HG03558 (cell line): ENCODE data around the gene PLXND1.
"Not testable (repeated sequence)": the region's sequence is repeated elsewhere in the genome, so short reads cannot be mapped to it uniquely, and the experiment has no call there.

ENCODE experiments used
- ATAC-seq: cut with Tn5 transposase; IDR thresholded peaks from one replicate; pipeline ENCODE4 v1.9.1; 2021; ENCODE audit warnings: moderate number of reproducible peaks; ENCODE audit not compliant: unreplicated experiment; ENCODE audit errors: extremely low read depth

PLXND1 gene

DNA sequence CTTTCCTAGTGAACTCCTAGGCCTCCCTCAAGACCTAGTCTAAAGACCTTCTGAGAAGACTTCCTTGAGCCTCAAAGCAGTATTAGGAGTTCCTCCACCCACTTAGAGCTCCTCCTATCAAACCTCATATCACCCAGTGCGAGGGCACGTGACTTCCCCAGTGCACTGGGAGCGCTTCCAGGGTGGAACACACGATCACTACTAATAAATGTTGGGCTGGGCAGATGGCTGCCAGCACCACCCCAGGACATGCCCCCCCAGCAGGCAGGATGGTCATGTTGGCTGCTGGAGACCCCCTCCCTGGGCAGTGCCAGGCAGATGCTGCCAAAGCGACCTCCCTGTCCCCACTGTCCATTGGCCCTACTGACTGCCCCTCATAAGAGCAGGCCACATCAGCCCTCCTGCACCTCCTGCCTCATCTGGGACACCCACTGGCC lies 8.5 kb upstream of the PLXND1 start:
- ATAC-seq: no peak

DNA sequence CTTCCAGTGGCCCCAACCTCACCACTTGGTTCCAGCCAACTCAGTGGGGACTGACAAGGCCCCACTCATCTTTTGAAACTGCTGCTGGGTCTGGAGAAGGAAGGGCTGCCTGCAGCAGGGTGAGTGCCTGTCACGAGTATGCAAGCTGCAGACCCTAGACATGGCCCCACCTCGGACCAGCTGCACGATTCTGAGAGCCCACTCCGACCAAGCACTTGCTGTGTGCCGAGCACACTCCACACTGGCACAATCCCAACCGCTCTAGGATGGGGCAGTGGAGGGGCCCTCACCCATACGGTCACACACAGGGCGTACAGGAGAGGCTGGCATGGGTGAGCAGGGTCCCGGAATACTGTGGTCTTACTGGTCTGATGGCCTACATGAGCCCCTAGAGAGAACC lies 8.0 kb upstream of the PLXND1 start:
- no peak for ATAC-seq

DNA sequence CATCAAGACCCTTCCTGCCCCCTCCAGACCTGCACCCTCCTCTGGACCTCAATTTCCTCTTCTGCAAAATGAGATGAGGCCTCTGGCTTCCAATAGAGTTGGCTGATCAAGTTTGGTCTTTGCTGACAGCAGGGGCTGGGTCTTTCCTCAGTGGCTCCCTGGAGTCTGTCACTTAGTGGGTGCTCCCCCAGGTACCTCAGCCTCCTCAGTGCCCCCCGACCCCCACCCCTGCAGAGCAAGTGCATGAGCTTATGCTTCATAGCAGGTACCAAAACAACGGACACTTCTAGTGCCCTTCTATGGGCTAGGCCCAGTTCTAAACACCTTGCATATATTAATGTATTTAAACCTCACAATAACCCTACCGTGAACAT lies 6.9 kb upstream of the PLXND1 start:
- ATAC-seq: no peak

DNA sequence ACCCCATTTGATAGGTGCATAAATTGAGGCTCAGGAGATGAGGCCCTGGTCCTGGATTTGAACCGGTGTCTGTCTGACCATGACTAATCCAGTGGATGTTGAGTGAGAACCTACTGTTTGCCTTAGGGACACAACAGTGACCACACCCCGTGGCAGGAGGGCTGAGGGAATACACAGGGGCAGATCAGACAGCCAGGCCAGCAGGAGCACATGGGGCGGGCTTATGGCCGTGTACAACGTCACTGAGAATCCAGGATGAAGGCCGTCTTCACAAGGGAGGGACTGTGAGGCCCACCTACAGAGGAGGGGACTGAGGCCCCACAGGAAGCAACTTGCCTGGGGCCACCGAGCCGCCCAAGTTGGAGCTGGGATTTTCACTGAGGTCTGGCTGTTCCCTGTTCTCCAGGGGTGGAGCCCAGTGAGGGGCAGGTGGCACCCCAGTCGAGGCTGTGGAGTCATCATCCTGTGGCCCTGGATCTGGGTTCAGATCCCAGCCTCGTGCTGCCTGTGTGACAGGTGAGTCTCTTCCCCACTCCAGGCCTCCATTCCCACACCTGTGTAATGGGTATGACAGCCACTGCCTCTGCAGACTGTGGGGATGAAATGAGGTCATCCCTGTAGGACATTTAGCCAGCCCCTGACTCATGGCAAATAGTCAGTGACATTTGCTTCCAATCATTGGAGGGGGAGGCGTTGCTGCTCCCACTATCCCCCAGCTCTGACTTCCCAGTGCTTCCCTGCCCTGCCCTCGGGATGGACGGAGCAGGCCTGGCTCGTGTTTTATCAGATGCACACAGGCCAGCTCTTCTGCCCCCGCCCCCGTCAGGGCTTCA lies 6.3 kb upstream of the PLXND1 start:
- no peak for ATAC-seq

DNA sequence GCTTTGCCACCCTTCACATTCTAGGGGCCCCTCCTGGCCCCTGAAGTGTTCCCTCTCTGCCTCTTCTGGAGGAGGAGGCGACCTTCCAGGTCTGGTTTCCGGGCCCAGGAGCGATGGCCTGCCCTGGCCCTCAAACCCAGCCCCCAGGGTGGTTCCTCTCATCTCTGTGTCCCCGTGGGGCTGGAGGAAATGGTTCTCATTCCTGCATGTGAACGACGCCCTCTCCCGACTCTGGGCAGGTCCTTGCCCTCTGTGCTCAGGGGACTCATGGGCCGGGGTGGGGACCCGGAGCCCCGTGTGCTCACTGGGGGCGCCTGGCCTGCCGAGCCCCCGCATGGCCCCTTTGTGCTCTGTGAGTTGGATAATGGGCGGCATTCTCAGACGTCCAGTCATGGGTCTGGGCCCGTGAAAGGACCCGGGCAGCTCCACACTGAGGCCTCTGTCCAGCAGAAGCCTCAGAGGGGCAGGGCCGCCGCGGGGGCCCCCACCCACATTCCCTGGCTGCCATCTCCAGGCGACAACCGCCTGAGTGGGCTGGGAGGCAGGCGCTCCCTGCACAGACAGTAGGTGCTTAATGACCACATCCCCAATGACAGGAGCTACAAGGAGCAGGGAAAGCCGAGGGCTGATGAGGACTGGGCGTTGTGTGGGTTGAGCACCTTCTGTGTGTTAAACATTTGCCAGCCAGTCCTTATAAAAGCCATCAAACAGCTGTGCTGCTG lies 5.5 kb upstream of the PLXND1 start:
- no peak for ATAC-seq

DNA sequence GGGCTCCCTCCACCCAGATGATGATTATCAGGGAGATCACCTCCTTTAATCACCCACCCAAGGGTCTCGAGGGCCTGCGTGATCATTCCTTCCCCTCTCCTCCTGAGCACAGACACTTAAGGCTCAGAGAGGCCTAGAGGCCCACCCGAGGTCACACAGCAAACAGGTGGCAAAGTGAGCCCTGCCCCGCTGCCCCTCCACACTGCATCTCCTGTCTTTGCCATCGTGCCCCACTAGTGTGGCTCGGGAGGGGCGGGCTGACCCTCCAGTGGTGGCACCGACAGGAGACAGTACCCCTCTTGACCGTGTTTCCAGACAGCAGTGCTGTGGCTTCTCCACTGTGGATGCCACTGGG lies 4.9 kb upstream of the PLXND1 start:
- no peak for ATAC-seq

DNA sequence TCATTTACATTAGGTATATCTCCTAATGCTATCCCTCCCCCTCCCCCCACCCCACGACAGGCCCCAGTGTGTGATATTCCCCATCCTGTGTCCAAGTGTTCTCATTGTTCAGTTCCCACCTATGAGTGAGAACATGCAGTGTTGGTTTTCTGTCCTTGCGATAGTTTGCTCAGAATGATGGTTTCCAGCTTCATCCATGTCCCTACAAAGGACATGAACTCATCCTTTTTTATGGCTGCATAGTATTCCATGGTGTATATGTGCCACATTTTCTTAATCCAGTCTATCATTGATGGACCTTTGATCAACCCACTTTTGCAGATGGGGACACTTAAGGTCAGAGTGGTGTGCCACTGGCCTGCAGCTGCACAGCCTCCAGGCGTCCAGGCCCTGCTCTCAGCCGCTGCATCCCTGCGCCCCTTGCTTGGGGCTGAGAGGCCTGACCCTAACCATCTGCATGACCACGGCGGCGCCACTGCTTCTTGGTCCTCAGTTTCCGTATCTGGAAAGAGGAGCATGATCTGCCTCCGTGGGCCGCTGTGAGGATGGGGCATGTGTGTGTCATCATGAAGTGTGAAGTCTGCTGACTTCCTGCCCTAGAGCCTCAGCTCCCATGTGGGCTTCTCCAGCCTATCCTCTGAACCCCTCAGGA lies 4.4 kb upstream of the PLXND1 start:
- ATAC-seq: not testable (repeated sequence)

DNA sequence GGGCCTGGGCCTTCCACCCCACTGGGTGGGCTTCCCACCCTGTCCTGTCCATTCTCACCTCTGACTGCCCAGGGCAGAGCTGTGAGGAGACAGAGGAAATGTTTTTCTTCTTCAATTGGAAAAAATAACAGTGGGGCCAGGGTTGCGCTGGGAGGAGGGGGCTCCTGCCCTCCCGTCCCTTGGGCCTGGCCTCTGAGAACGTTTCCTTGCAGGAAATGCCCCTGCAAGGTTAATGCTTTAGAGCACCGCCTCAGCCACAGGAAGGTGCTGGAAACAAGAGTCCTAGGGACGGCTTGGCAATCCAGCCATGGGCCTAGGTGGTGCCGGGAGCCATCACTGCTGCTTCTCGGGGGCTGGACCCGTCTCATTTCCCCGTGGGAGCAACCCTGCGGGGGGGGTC lies 3.8 kb upstream of the PLXND1 start:
- ATAC-seq: no peak

DNA sequence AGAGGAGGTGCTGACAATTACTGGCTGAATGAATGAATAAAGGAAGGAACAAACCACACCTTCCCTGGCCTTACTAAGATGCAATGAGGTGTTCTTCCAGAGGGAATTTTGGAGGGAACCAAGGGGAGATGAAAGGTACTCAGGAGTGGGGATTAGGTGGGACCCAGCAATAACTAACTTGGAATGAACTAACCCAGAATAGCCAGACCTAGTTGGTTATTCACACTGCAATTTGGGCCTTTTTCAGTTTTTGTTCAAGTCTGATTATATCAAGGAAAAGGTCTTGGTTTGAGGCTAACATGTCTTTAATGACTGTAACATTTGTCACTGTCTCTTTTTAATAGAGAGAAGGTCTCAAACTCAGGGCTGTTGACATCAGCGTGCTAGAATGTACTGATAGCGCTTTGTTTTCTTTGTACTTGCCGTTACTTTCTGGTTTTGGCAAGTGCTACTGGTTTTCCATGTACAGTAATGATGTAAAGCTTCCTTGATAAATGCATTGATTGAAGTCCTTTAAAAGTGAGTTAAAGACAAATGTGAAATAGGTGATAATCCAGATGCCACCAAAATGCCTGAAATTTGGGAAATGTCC lies 3.2 kb upstream of the PLXND1 start:
- ATAC-seq: no peak

DNA sequence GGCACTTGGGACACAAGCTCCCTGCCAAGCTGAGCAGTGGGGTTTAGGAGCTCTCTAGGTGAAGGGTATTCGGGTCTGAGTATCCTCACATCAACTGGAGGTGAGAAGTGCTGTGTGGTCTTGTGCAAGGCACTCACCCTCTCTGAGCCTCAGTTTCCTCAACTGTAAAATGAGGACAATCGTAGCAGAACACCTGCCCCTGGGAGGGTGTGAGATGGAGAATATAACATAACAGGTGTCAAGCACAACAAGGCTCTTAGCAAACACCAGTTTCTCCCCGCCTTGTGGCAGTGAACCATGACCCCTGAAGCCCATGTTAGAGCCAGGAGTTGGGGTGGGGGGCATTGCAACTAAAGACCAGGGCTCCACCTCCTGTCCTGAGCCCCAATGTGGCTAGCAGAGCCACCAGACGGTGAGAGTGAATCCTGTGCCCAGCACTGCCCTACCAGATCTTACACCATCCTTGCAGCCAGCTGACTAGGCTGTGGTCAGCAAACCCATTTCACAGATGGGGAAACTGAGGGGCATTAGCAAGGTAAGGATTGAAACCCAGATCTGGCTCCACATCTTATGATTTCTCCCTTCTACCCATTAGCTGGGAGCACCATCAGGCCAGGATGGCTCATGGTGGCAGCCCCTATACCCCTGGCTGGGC lies 2.6 kb upstream of the PLXND1 start:
- ATAC-seq: no peak

DNA sequence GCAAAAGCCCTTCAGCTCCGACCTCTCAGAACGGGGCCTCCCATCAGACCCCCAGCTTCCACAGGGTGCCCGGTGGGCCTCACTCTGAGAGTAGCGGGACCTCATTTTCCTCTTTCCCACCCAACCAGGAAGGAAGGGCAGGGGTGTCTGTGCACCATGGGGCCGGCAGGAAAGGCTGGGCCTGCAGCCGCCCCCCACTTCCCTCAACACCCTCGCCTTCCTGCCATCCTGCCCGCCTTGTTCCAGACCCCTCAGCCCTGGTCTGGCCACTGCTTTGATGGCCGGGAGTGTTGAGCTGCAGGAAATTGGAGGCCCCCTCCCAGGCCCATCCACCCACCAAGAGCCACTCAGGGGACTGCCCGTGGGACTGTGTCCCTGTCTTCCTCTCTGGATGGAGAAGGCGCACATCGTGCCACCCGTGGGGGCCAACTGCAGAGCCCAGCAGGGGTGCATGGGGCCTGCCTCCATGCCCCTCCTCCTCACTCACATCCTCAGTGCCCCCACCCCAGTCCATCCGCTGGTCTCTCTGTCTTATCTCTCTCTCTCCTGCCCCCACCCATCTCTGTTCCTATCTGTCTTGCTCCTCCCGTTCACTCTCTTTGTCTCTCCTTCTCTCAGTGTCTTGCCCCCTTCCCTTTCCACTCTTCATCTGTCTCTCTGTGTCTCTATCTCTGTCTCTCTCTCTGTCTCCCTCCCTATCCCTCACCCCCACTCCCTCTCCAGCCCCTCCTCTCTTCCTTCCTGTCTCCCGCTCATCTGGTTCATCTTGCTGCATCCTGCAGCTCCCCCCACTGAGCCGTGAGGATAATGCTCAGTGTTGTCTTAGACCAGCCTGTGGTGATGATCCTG lies 1.8 kb upstream of the PLXND1 start:
- no peak for ATAC-seq

DNA sequence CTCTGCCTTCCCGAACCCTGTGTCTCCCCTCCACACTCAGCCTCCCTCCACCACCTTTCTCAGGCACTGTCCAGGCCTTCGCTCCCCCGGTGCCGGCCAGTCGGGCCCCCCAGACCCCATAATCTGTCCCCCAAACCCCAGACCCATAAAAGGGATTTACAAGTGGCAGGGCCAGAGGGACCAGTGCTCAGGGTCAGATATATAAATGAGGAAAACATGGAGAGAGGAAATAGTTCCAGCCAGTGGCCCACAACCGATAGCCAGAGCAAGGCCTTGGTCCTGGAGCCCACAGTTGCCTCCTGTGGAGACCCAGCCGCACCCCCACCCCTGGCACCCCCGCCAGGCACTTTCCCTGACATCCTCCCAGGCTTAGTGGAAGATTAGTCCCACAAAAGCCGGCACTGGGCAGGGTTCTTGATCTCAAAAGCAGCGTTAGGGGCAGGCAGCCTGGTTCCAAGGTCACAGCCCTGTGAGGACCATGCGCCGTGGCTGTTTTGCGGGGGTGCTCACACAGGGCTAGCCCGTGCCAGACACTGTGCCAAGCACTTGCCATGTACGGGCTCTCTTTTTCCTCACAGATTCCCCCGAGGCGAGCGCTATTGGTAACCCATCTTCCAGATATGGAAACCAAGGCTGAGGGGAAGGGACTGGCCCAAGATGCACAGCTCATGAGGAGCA lies 1.1 kb upstream of the PLXND1 start:
- no peak for ATAC-seq

DNA sequence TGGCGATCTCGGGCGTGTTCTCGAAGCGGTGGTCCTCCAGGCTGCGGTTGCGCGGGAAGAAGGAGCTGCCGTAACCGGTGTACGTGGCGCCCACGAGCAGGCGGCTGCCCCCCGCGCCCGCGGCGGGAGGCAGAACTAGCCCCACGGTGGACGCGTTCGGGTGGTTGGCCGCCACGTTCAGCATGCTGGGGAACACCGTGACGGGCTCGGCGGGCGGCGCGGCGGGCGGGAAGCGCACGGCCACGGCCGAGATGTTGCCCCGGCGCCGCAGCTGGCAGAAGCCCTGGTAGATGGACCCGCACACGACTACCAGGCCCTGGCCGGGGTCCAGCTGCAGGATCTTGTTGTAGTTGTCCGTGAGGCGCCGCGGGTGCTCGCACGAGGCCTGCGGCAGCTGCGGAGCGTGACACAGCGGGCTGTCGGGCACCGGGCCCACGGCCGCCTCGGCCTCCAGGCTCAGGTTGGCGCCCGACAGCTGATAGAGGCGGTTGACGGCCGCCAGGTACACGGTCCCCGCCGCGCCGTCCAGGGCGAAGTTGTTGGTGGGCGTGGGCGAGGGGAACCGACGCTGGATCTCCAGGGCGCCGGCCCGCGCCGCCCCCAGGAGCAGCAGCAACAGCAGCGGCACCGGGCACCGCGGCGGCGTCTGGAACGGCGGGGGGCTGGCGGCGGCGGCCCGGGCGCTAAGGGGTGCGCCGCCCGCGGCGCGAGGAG lies 397 bp downstream of the PLXND1 start:
- ATAC-seq: no peak

DNA sequence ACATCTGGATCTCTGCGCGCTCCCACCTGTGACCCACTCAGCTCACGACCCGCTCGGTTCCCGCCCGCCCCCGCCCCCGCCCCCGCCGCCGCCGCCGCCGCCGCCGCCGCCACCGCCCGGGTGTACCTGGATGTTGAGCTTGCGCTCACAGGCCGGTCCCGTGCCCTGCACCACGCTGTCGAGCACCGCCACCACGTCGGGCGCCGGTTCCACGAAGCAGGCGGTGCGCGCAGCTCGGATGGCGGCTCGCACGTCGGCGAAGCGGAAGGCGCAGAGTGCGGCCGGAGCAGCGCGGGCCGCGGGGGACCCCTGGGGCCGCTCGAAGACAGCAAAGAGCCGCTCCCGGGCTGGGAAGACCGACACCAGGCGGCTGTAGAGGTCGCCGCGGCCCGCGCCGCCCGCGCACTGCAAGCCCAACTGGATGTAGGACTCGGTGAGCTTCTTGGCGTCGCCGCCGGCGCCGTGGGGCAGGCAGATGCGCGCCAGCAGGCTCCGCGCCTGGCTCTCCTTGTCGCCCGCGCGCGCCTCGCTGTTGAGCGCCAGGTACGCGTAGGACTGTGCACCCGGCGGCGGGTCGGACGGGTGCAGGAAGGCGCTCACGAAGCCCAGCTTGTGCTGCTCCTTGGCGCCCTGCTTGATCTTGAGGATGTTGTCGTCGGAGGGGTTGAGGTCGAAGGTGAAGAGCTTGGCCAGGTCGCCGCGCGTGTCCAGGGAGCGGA lies 1.1 kb downstream of the PLXND1 start:
- no peak for ATAC-seq

DNA sequence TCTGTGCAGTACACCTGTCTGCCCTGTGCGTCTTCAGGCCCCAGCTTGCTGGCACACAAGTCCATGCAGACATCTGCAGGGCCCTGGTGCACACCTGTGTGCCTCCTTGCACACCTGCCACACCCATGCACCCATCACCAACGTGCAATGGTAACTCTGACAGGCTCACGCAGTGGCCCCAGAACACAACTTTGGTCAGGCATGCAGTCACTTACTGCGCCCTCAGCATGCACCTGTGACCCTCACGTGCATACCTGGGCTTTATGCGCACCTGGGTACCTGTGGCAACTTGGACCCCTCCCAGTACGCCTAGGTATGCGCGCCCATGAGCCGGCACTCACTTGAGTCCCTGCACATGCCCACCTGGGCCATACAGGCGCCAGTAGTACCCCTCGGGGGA lies 1.7 kb downstream of the PLXND1 start:
- no peak for ATAC-seq

DNA sequence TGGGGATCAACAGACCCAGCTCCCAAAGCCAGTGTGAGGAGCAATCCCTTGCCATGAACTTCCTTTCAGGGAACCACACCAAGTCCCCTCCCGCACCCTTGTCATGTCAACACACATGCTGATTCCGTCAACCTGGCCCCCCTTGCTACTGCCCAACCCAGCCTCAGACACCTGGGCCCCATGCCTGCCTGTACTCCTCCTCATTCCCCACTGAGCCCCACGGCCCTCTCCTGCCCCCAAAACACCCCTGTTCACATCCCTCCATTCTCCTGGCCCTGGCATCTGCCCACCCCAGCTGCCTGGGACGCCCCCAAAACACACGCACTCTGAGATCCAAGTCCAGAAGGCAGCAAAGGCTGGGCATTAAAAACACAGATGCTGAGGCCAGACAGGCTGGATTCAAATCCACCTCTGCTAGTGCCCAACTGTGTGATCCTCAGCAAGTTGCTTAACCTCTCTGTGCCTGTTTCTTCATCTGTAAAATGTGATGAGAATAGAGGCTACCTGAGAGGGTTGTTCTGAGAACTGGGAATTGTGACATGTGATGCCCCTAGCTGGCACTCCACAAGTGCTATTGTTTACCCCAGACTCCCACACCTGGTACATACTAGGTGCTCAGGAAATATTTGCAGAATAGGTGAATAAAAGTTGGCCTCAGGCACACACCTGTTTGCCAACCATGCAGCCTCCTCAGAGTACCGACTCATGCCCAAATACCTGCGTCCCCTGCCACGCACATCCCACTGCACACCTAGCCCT lies 2.3 kb downstream of the PLXND1 start:
- no peak for ATAC-seq

DNA sequence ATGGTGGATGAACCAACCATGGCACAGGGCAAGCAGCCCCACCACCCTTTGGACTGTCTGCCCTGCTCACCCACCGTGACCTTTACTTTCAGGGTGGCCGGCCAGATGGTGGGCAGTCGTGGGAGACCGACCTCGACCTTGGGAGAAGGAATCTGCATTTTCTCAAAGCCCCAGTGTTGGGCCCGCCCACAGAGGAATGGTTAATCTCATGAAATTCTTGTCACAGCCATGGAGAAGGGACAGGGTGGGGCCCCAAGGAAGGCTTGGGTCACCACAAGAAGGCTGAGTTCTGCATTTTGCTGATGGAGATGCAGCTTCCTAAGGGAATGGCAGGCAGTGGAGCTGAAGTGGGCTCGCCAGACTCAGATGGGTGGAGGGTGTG lies 2.9 kb downstream of the PLXND1 start:
- no peak for ATAC-seq
